Astrocyte of the cerebellum (primary cell): ENCODE data around the gene TSR3.

Source experiments
- DNase-seq: peaks from one replicate; pipeline ENCODE4 v3.0.0-alpha.2; 2011; ENCODE audit warnings: low read depth
- H3K4me3 ChIP-seq: 2 replicates; pipeline ENCODE4 v1.5.1; 2011; ENCODE audit warnings: mild to moderate bottlenecking, low read depth, low read length, moderate library complexity
- in situ Hi-C: cut with HindIII; loops from 2 replicates; pipeline ENCODE4 v1.10.0; 2017; ENCODE audit warnings: low sequenced_read_pairs
- TF ChIP-seq, protein P1 (sequence below): IDR thresholded peaks from 2 replicates; pipeline ENCODE4 v1.5.1; 2012; ENCODE audit warnings: low read length, low read depth, moderate library complexity, mild to moderate bottlenecking; ENCODE audit errors: missing control alignments

TSR3 gene

GRCh38 chr16:1374418-1375297 is 23.0 kb upstream of the TSR3 start:
- TF ChIP-seq, protein P1, sequence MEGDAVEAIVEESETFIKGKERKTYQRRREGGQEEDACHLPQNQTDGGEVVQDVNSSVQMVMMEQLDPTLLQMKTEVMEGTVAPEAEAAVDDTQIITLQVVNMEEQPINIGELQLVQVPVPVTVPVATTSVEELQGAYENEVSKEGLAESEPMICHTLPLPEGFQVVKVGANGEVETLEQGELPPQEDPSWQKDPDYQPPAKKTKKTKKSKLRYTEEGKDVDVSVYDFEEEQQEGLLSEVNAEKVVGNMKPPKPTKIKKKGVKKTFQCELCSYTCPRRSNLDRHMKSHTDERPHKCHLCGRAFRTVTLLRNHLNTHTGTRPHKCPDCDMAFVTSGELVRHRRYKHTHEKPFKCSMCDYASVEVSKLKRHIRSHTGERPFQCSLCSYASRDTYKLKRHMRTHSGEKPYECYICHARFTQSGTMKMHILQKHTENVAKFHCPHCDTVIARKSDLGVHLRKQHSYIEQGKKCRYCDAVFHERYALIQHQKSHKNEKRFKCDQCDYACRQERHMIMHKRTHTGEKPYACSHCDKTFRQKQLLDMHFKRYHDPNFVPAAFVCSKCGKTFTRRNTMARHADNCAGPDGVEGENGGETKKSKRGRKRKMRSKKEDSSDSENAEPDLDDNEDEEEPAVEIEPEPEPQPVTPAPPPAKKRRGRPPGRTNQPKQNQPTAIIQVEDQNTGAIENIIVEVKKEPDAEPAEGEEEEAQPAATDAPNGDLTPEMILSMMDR: no peak
- in situ Hi-C loops: loop anchor here (25.0 kb wide), 2 partner anchors 87 to 113 kb away; partner anchors contain the start of genes CLCN7, PTX4 and TELO2
- no peak overlapping the region for H3K4me3 ChIP-seq
- no peak for DNase-seq

DNA sequence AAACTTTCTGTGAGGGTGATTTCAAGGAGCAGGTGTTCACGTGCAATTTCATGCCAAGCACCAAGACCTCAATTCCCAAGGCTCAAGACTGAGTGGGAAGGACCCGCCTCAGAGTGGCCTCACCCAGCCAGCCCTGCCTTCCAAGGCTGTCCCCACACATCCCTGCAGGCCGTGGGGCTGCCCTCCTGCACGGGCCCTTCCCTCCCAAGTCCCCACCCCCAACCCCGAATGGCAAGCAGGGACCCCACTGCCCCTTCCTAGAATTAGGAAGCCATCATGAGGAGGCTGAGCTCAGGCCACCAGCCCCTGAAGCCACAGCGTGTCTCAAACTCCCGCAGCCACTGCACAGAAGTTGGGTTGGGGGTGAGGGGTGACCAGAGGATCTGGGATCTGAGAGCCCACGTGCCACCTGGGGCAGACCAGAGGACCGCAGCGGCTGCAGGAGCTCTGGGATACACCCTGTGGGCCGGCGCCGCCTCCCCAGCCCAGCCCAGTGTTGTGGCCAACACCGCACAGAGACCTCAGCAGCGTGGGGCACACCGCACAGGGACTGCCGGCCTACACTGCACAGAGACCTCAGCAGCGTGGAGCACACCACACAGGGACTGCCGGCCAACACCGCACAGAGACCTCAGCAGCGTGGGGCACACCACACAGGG is 20.7 kb upstream of the TSR3 start:
- no peak for DNase-seq
- in situ Hi-C loops: no loop called here
- TF ChIP-seq, protein P1: no peak
- H3K4me3 ChIP-seq: no peak overlapping the region

- in situ Hi-C loops: no loop called here
- TF ChIP-seq, protein P1: no peak
- DNase-seq: no peak
- no peak overlapping the region for H3K4me3 ChIP-seq
Observed at GRCh38 chr16:1371054-1371978, 19.6 kb upstream of the TSR3 start.

- no peak for DNase-seq
- TF ChIP-seq, protein P1: no peak
- in situ Hi-C loops: no loop called here
- H3K4me3 ChIP-seq: no peak overlapping the region
Observed at GRCh38 chr16:1367486-1368174, 16.0 kb upstream of the TSR3 start.

GRCh38 chr16:1366712-1367299 is 15.1 kb upstream of the TSR3 start:
- TF ChIP-seq, protein P1: no peak
- no peak for DNase-seq
- no peak overlapping the region for H3K4me3 ChIP-seq
- in situ Hi-C loops: no loop called here
